Transverse colon (tissue), 3 donors: ENCODE results near the gene NRXN2.

ENCODE experiments used
- CTCF ChIP-seq, 5 experiments: fragments of 200-600 bp in 3 of 5; fragments of 450-650 bp in 2 of 5; sonication (generic) in 3 of 5; IDR thresholded peaks; 1 replicate in 2 of 5; 2 replicates in 3 of 5; pipeline ENCODE4 v1.5.1; 2016 to 2017; ENCODE audit warnings: antibody characterized with exemption in 5 of 5, inconsistent platforms in 3 of 5, mild to moderate bottlenecking in 2 of 5, moderate library complexity in 1 of 5
- EP300 ChIP-seq: sonication (generic); formaldehyde crosslinking; IDR thresholded peaks from one replicate; pipeline ENCODE4 v1.6.1; 2017; ENCODE audit warnings: antibody characterized with exemption, low read depth
- POLR2A ChIP-seq: fragments of 450-650 bp; IDR thresholded peaks from one replicate; pipeline ENCODE4 v1.6.1; 2016; ENCODE audit warnings: antibody characterized with exemption, mild to moderate bottlenecking, moderate library complexity

GRCh38 chr11:64605244-64605560 lies 117.8 kb downstream of the NRXN2 start:
- TF ChIP-seq CTCF (IDR thresholded peaks at IDR 0.05) (no peak), POLR2A (no peak), EP300 (no peak)
